K562 (cell line): ENCODE data around the gene YES1. TPM values are rescaled to one million over a fixed set of nuclear protein-coding genes. Genes with fewer than 3 reads are reported as not detected.
"Not testable (repeated sequence)": the region's sequence is repeated elsewhere in the genome, so short reads cannot be mapped to it uniquely, and the experiment has no call there.

Experiments used
- ATAC-seq: fragments of 200-7000 bp; cut with Tn5 transposase; 3 replicates; pipeline ENCODE4 v1.9.1; 2020; ENCODE audit warnings: moderate library complexity
- BruUV-seq: library from RNA; stranded (reverse); fragments of 400-500 nt; replicated peaks from 2 replicates; lab custom pipeline; 2021; lab: Mats Ljungman, UMichigan
- CTCF ChIA-PET: fragments of 300-600 bp; formaldehyde crosslinking; extraction: SDS; loops from one replicate; lab custom pipeline; 2021; ENCODE audit warnings: low intra/inter-chr PET ratio; lab: Yijun Ruan, JAX
- POLR2A ChIA-PET: fragments of 300-600, 350-650 bp; sonication (Branson Sonifier 250); formaldehyde crosslinking; extraction: SDS; loops from one replicate; lab custom pipeline; 2021; ENCODE audit warnings: antibody characterized with exemption, inconsistent platforms; lab: Yijun Ruan, JAX
- DNase-seq, 4 experiments: peaks; one replicate each; pipeline versions ENCODE4 v3.0.0 to v3.0.0-alpha.2; 2011 to 2018; ENCODE audit warnings: low spot score in 3 of 4, mixed read lengths in 3 of 4; ENCODE audit errors: extremely low read depth in 1 of 4
- FAIRE-seq: peaks from 2 replicates; lab custom pipeline; 2011; peaks lifted over from hg19 to GRCh38; lab: Jason Lieb, UNC
- H2AFZ ChIP-seq: 2 replicates; pipeline ENCODE4 v1.6.0; 2011; ENCODE audit warnings: low read depth, low read length, control low read depth, inconsistent platforms
- H3K27ac ChIP-seq: fragments of 200-600 bp; 3 replicates; pipeline ENCODE4 v1.8.0; 2011; ENCODE audit warnings: low read depth, mild to moderate bottlenecking, control low read depth, inconsistent platforms, low read length, moderate library complexity, mixed read lengths; ENCODE audit errors: extremely low read depth
- H3K27me3 ChIP-seq, 2 experiments: fragments of 300-600 bp in 1 of 2; 2 replicates in 1 of 2; 3 replicates in 1 of 2; pipeline versions ENCODE4 v1.6.0 to v1.8.0; 2011; ENCODE audit warnings: inconsistent platforms in 2 of 2, low read length in 2 of 2, mild to moderate bottlenecking in 1 of 2, mixed read lengths in 1 of 2, moderate library complexity in 1 of 2; ENCODE audit not compliant: control insufficient read depth in 2 of 2, insufficient read depth in 2 of 2
- H3K36me3 ChIP-seq: fragments of 300-600 bp; 3 replicates; pipeline ENCODE4 v1.8.0; 2011; ENCODE audit warnings: mild to moderate bottlenecking, low read length, inconsistent platforms; ENCODE audit not compliant: control insufficient read depth, insufficient read depth
- H3K4me1 ChIP-seq, 2 experiments: fragments of 200-600 bp in 1 of 2; replicated peaks in 1 of 2; 2 replicates in 1 of 2; 3 replicates in 1 of 2; pipeline versions ENCODE4 v1.5.1 to v1.8.0; 2011; ENCODE audit warnings: inconsistent platforms in 2 of 2, low read length in 2 of 2, mild to moderate bottlenecking in 1 of 2, mixed read lengths in 1 of 2, moderate library complexity in 1 of 2; ENCODE audit not compliant: control insufficient read depth in 2 of 2, insufficient read depth in 2 of 2
- H3K4me2 ChIP-seq: 2 replicates; pipeline ENCODE4 v1.6.1; 2011; ENCODE audit warnings: low read length, control low read depth, inconsistent platforms, mixed read lengths; ENCODE audit not compliant: insufficient read depth
- H3K4me3 ChIP-seq: fragments of 200-600 bp; sonication (generic), shearing (Covaris generic); 2 replicates; pipeline ENCODE4 v1.5.1; 2016; ENCODE audit warnings: control low read depth, inconsistent platforms
- H3K79me2 ChIP-seq: fragments of 200-600 bp; 3 replicates; pipeline ENCODE4 v1.8.0; 2011; ENCODE audit warnings: low read length, inconsistent platforms; ENCODE audit not compliant: control insufficient read depth, insufficient read depth
- H3K9ac ChIP-seq, 2 experiments: 2 replicates each; pipeline versions ENCODE4 v1.6.0 to v1.6.1; 2011; ENCODE audit warnings: low read depth in 2 of 2, low read length in 2 of 2, control low read depth in 1 of 2, inconsistent platforms in 1 of 2, mild to moderate bottlenecking in 1 of 2, mixed read lengths in 1 of 2; ENCODE audit not compliant: insufficient read depth in 1 of 2
- H3K9me1 ChIP-seq: one replicate; pipeline ENCODE4 v1.6.0; 2011; ENCODE audit warnings: inconsistent platforms, mild to moderate bottlenecking, low read length, moderate library complexity; ENCODE audit not compliant: control insufficient read depth, insufficient read depth
- H3K9me3 ChIP-seq: replicated peaks from 2 replicates; pipeline ENCODE4 v1.5.1; 2011; ENCODE audit warnings: low read depth, low read length, inconsistent platforms; ENCODE audit not compliant: control insufficient read depth, insufficient read depth
- H4K20me1 ChIP-seq: replicated peaks from 2 replicates; pipeline ENCODE4 v1.6.1; 2011; ENCODE audit warnings: low read length, inconsistent platforms, mixed read lengths; ENCODE audit not compliant: control insufficient read depth, insufficient read depth
- ARNT ChIP-seq, 2 experiments: fragments of 450-650 bp; IDR thresholded peaks; 2 replicates each; pipeline ENCODE4 v1.6.1; 2016; ENCODE audit warnings: mild to moderate bottlenecking in 1 of 2
- BCOR ChIP-seq: fragments of 450-650 bp; IDR thresholded peaks from 2 replicates; pipeline ENCODE4 v1.6.1; 2016
- MLLT1 ChIP-seq, 2 experiments: fragments of 450-650 bp; IDR thresholded peaks; 2 replicates each; pipeline ENCODE4 v1.6.1; 2016
- RBM25 ChIP-seq: fragments of 200-400 bp; formaldehyde crosslinking; IDR thresholded peaks from 2 replicates; pipeline ENCODE4 v1.6.1; 2018; ENCODE audit warnings: low read length, low read depth, moderate library complexity; ENCODE audit not compliant: severe bottlenecking
- RCOR1 ChIP-seq, 2 experiments: IDR thresholded peaks; 2 replicates each; pipeline ENCODE4 v1.6.1; 2012; ENCODE audit warnings: low read depth in 2 of 2, low read length in 2 of 2, borderline replicate concordance in 1 of 2, improper control_type of control experiment in 1 of 2
- WGBS: fragments of 100-300 bp; shearing (Covaris generic); methylation state at CpG from one replicate; pipeline ENCODE4 v1.1.6; 2016; ENCODE audit warnings: low coverage, mixed read lengths; ENCODE audit not compliant: insufficient coverage; ENCODE audit errors: missing lambda C conversion rate; 5-methylcytosine and 5-hydroxymethylcytosine counted together
- in situ Hi-C: fragments of 300-500 bp; cut with MboI; formaldehyde crosslinking; loops from 4 replicates; pipeline ENCODE4 v1.15.0; 2018; ENCODE audit warnings: inconsistent platforms, mixed read lengths
- intact Hi-C: fragments of 100-400 bp; cut with micrococcal nuclease; formaldehyde crosslinking; loops from 2 replicates; pipeline ENCODE4 v1.14.2; 2022
- polyA plus RNA-seq, 8 experiments: library from polyadenylated mRNA; depleted of rRNA in 4 of 8; stranded (reverse) in 5 of 8; unstranded in 3 of 8; fragments of >200 nt; fragmentation: Nextera tagmentation in 2 of 8; fragmentation: Illumina TruSeq in 1 of 8; extraction: Ambion mirVana in 2 of 8; extraction: Trizol in 1 of 8; gene quantifications; 2 replicates each; pipeline versions ENCODE4 v1.2.1 to v1.2.3, GENCODE V29; 2011 to 2014; ENCODE audit warnings: inconsistent platforms in 1 of 8, missing spikeins in 1 of 8
- total RNA-seq, 7 experiments: library from RNA; depleted of rRNA in 6 of 7; stranded (reverse); fragments of >200 nt in 6 of 7; fragmentation: Illumina TruSeq in 2 of 7; extraction: Trizol in 2 of 7; gene quantifications; 2 replicates each; pipeline versions ENCODE4 v1.2.1 to v1.2.3, GENCODE V29; 2011 to 2021; ENCODE audit warnings: low replicate concordance in 1 of 7

The YES1 gene
- total and polyA plus RNA-seq, 9 of the 15 experiments (the other 6 are each of a cell fraction or from before 2014, with no cell fraction given): 37.2 to 115 (median 77.7) TPM

- Histone ChIP-seq H3K36me3 (peaks cover 29% of the 10 kb centered on the region), H4K20me1 (peaks cover 30% of the 10 kb centered on the region), H3K4me2 (peak overlapping the region; percentile 89), H3K79me2 (peaks cover 98% of the 10 kb centered on the region), H3K4me3 (peak overlapping the region; percentile 90), H3K9ac (peak overlapping the region in 1 of 2 experiments; percentile 93; a peak in 1 of 4 replicates), H3K4me1 (peaks cover 21 to 36% of the 10 kb centered on the region in 2 experiments; a peak in 4 of 5 replicates)
- H3K9me1 ChIP-seq, H2AFZ ChIP-seq, ATAC-seq, FAIRE-seq, in situ Hi-C loops, BruUV-seq, H3K27ac ChIP-seq, intact Hi-C loops, DNase-seq, H3K9me3 ChIP-seq, H3K27me3 ChIP-seq: not testable (repeated sequence)
- peak; percentile 14 for TF ChIP-seq RBM25
- 0 out of 4 replicates have a peak, but pooled peaks of 1 of the 2 experiments have one; percentile 17 for TF ChIP-seq ARNT (IDR thresholded peaks at IDR 0.05)
- peak in 1 of 2 experiments; percentile 16; a peak in 1 of 4 replicates for TF ChIP-seq RCOR1 (IDR thresholded peaks at IDR 0.05; ENCODE audit: borderline replicate concordance in 1 of 2, low read depth in 2 of 2, low read length in 2 of 2)
- TF ChIP-seq MLLT1 (IDR thresholded peaks at IDR 0.05): peak in 1 of 2 experiments; percentile 55; a peak in 1 of 4 replicates
- peak; percentile 70 for TF ChIP-seq BCOR
- POLR2A ChIA-PET: interaction anchor here (0.9 to 1.7 kb wide), 3 partner anchors 11 to 24 kb away, joined by 3 to 5 read pairs (median 5); no protein-coding TSS in a partner anchor
- WGBS: 59% methylated on average over 11 of the region's 11 CpGs
- CTCF ChIA-PET: interaction anchor here (0.6 kb wide), 1 partner anchor 161 kb away, joined by 3 read pairs; no protein-coding TSS in a partner anchor
Observed at GRCh38 chr18:809228-809627, 2.8 kb downstream of the YES1 start.
